ENCODE measurements around the gene SOAT2.
"Not testable (repeated sequence)": the region's sequence is repeated elsewhere in the genome, so short reads cannot be mapped to it uniquely, and the experiment has no call there.

The SOAT2 gene

GRCh38 chr12:53152390-53152789, 49.1 kb downstream of the SOAT2 start:
- DNase-seq, result no peak

GRCh38 chr12:53159195-53159839, 56.0 kb downstream of the SOAT2 start:
- peak; percentile 84 for DNase-seq

- no peak for DNase-seq
These were observed 56.7 kb downstream of the SOAT2 start for GRCh38 chr12:53160000-53160399.

- no peak for DNase-seq
These were observed 57.4 kb downstream of the SOAT2 start for GRCh38 chr12:53160673-53161072.

- no peak for DNase-seq
These were observed 58.0 kb downstream of the SOAT2 start for GRCh38 chr12:53161119-53161911.

GRCh38 chr12:53163008-53163407, 59.7 kb downstream of the SOAT2 start:
- not testable (repeated sequence) for DNase-seq

- DNase-seq, result no peak
These were observed 63.6 kb downstream of the SOAT2 start for GRCh38 chr12:53166837-53167236.

- DNase-seq, result no peak
These were observed 66.4 kb downstream of the SOAT2 start for GRCh38 chr12:53169644-53170043.

- no peak for DNase-seq
These were observed 66.9 kb downstream of the SOAT2 start for GRCh38 chr12:53170215-53170614.

- no peak for DNase-seq
These were observed 67.8 kb downstream of the SOAT2 start for GRCh38 chr12:53170876-53171724.

GRCh38 chr12:53171725-53172329, 68.5 kb downstream of the SOAT2 start:
- no peak for DNase-seq

- no peak for DNase-seq
These were observed 69.1 kb downstream of the SOAT2 start for GRCh38 chr12:53172352-53172751.

- no peak for DNase-seq
These were observed 69.9 kb downstream of the SOAT2 start for GRCh38 chr12:53173085-53173715.
